SU-DHL-6 (cell line): Measurements from ENCODE around the gene HLA-DOA.

ENCODE experiments used
- H2AFZ ChIP-seq: fragments of 200-600 bp; sonication (generic); 2 replicates; pipeline ENCODE4 v1.6.1; 2014; ENCODE audit warnings: low read depth, mild to moderate bottlenecking, moderate library complexity, mixed read lengths, antibody characterized with exemption, low read length; ENCODE audit not compliant: severe bottlenecking
- H3F3A ChIP-seq: fragments of 200-600 bp; shearing (Covaris generic); 2 replicates; pipeline ENCODE4 v1.6.0; 2016; ENCODE audit warnings: antibody characterized with exemption, mild to moderate bottlenecking; ENCODE audit not compliant: insufficient read depth
- H3K27ac ChIP-seq: fragments of 200-600 bp; sonication (generic); 2 replicates; pipeline ENCODE4 v1.5.1; 2016; ENCODE audit warnings: low read depth, mild to moderate bottlenecking, low read length, moderate library complexity, mixed read lengths
- H3K27me3 ChIP-seq: fragments of 200-600 bp; sonication (generic), shearing (Covaris generic); 2 replicates; pipeline ENCODE4 v1.6.0; 2014; ENCODE audit warnings: mild to moderate bottlenecking, low read length
- H3K36me3 ChIP-seq: fragments of 200-600 bp; sonication (generic); 2 replicates; pipeline ENCODE4 v1.6.1; 2014; ENCODE audit warnings: mild to moderate bottlenecking, low read length, mixed read lengths
- H3K4me2 ChIP-seq: fragments of 300-600, 200-600 bp; shearing (Covaris generic), sonication (generic); 2 replicates; pipeline ENCODE4 v1.6.0; 2014; ENCODE audit warnings: low read length, low read depth, mild to moderate bottlenecking; ENCODE audit not compliant: poor library complexity, severe bottlenecking
- H3K4me3 ChIP-seq: fragments of 200-600 bp; sonication (generic); 2 replicates; pipeline ENCODE4 v1.5.1; 2014; ENCODE audit warnings: antibody characterized with exemption, low read length, mild to moderate bottlenecking, mixed read lengths; ENCODE audit not compliant: insufficient read depth, poor library complexity, severe bottlenecking
- H3K79me2 ChIP-seq: fragments of 200-600 bp; sonication (generic); 2 replicates; pipeline ENCODE4 v1.6.1; 2014; ENCODE audit warnings: mild to moderate bottlenecking, low read length, moderate library complexity; ENCODE audit not compliant: insufficient read depth
- H3K9ac ChIP-seq: fragments of 200-600 bp; sonication (generic); 2 replicates; pipeline ENCODE4 v1.7.0; 2014; ENCODE audit warnings: mild to moderate bottlenecking, low read length
- H3K9me2 ChIP-seq: fragments of 200-600 bp; sonication (generic); replicated peaks from 2 replicates; pipeline ENCODE4 v1.6.1; 2014; ENCODE audit warnings: low read length; ENCODE audit not compliant: insufficient read depth
- H3K9me3 ChIP-seq: fragments of 200-600 bp; sonication (generic); 2 replicates; pipeline ENCODE4 v1.6.1; 2014; ENCODE audit warnings: low read length, mixed read lengths; ENCODE audit not compliant: insufficient read depth
- H4K20me1 ChIP-seq: fragments of 200-600 bp; sonication (generic); 2 replicates; pipeline ENCODE4 v1.6.1; 2014; ENCODE audit warnings: low read depth, mild to moderate bottlenecking, antibody characterized with exemption, low read length, moderate library complexity, mixed read lengths
- EZH2phosphoT487 ChIP-seq: fragments of 200-600 bp; sonication (generic), shearing (Covaris generic); conservative IDR thresholded peaks from 2 replicates; pipeline ENCODE4 v1.6.1; 2018; ENCODE audit warnings: mild to moderate bottlenecking, antibody characterized with exemption, low read length, moderate library complexity, mixed read lengths
- TF ChIP-seq, protein P1 (sequence below): fragments of 200-600 bp; sonication (generic); IDR thresholded peaks from one replicate; pipeline ENCODE4 v1.5.1; 2017; ENCODE audit warnings: antibody characterized with exemption, mild to moderate bottlenecking, low read length, moderate library complexity; ENCODE audit not compliant: insufficient read depth, poor library complexity, severe bottlenecking

Gene HLA-DOA

GRCh38 chr6:33000055-33000454, 9.3 kb downstream of the HLA-DOA start:
- no peaks in the 10 kb centered on the region for H3K79me2 ChIP-seq
- no peak for TF ChIP-seq EZH2phosphoT487
- TF ChIP-seq, protein P1, sequence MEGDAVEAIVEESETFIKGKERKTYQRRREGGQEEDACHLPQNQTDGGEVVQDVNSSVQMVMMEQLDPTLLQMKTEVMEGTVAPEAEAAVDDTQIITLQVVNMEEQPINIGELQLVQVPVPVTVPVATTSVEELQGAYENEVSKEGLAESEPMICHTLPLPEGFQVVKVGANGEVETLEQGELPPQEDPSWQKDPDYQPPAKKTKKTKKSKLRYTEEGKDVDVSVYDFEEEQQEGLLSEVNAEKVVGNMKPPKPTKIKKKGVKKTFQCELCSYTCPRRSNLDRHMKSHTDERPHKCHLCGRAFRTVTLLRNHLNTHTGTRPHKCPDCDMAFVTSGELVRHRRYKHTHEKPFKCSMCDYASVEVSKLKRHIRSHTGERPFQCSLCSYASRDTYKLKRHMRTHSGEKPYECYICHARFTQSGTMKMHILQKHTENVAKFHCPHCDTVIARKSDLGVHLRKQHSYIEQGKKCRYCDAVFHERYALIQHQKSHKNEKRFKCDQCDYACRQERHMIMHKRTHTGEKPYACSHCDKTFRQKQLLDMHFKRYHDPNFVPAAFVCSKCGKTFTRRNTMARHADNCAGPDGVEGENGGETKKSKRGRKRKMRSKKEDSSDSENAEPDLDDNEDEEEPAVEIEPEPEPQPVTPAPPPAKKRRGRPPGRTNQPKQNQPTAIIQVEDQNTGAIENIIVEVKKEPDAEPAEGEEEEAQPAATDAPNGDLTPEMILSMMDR = peak; percentile 79
- peak overlapping the region; percentile 22 for H2AFZ ChIP-seq
- H3K9me2 ChIP-seq = no peaks in the 10 kb centered on the region
- no peaks in the 10 kb centered on the region for H3K36me3 ChIP-seq
- H3K27ac ChIP-seq = no peak overlapping the region
- H3K4me3 ChIP-seq = no peak overlapping the region
- H3K9me3 ChIP-seq = no peaks in the 10 kb centered on the region
- no peaks in the 10 kb centered on the region for H4K20me1 ChIP-seq
- H3K4me2 ChIP-seq = no peak overlapping the region
- 0 out of 2 replicates have a peak, but pooled peaks cover 3% of the 10 kb centered on the region for H3F3A ChIP-seq
- no peaks in the 10 kb centered on the region for H3K27me3 ChIP-seq
- H3K9ac ChIP-seq = no peak overlapping the region

DNA sequence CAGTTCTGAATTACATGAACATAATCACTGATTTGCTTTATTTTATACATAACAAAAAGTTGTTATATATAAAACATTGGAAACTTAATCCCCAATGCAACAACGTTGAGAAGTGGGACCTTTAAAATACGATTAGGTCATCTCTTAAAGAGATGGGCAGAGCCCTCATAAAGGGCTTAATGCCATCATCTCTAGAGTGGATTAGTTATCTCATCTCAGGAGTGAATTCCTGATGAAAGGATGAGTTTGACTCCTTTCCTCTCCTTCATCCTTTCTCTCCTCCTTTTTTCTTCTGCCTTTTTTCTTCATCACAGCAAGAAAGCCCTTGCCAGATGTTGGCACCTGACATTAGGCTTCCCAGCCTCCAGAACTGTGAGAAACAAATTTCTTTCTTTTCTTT, 13.9 kb downstream of the HLA-DOA start:
- Histone ChIP-seq H4K20me1 (no peaks in the 10 kb centered on the region), H3K4me3 (no peak overlapping the region), H3K27me3 (no peaks in the 10 kb centered on the region), H3K4me2 (no peak overlapping the region), H3K9ac (no peak overlapping the region), H3K27ac (no peak overlapping the region), H3K79me2 (no peaks in the 10 kb centered on the region), H3F3A (no peaks in the 10 kb centered on the region), H3K9me2 (no peaks in the 10 kb centered on the region), H2AFZ (no peak overlapping the region), H3K9me3 (no peaks in the 10 kb centered on the region), H3K36me3 (no peaks in the 10 kb centered on the region)
- TF ChIP-seq, protein P1 = no peak
- no peak for TF ChIP-seq EZH2phosphoT487

GRCh38 chr6:32993363-32993973, 15.9 kb downstream of the HLA-DOA start:
- H2AFZ ChIP-seq = no peak overlapping the region
- no peak overlapping the region for H3K4me3 ChIP-seq
- no peak overlapping the region for H3K27ac ChIP-seq
- H3K9me2 ChIP-seq = no peaks in the 10 kb centered on the region
- H3F3A ChIP-seq = no peaks in the 10 kb centered on the region
- H3K79me2 ChIP-seq = no peaks in the 10 kb centered on the region
- no peak for TF ChIP-seq EZH2phosphoT487
- TF ChIP-seq, protein P1 = no peak
- H3K9me3 ChIP-seq = no peaks in the 10 kb centered on the region
- no peaks in the 10 kb centered on the region for H3K36me3 ChIP-seq
- H3K27me3 ChIP-seq = no peaks in the 10 kb centered on the region
- no peak overlapping the region for H3K9ac ChIP-seq
- no peaks in the 10 kb centered on the region for H4K20me1 ChIP-seq
- H3K4me2 ChIP-seq = no peak overlapping the region
